Thyroid gland (tissue), 4 donors: ENCODE measurements around the gene PTH1R. TPM values are rescaled to one million over a fixed set of nuclear protein-coding genes. Genes with fewer than 3 reads are reported as not detected.
A peak's percentile ranks its signal among the peaks of the same experiment; 100 is the strongest.

Experiments
- DNase-seq, 2 donors: peaks; one replicate each; pipeline ENCODE4 v3.0.0-alpha.2; 2019
- H3K27ac ChIP-seq, 3 donors: fragments of 200-600 bp; sonication (generic); 1 replicate in 2 of 3; 2 replicates in 1 of 3; pipeline ENCODE4 v1.5.1; 2016 to 2019; ENCODE audit warnings: mild to moderate bottlenecking in 1 of 3, moderate library complexity in 1 of 3
- H3K27me3 ChIP-seq: fragments of 200-600 bp; sonication (generic); one replicate; pipeline ENCODE4 v1.5.1; 2019
- H3K36me3 ChIP-seq, 2 donors: fragments of 200-600 bp; sonication (generic); one replicate each; pipeline ENCODE4 v1.5.1; 2016 to 2019
- H3K4me1 ChIP-seq, 2 donors: fragments of 200-600 bp; sonication (generic); one replicate each; pipeline ENCODE4 v1.5.1; 2017 to 2019
- H3K4me3 ChIP-seq, 3 donors: fragments of 200-600 bp; sonication (generic); replicated peaks in 1 of 3; 1 replicate in 2 of 3; 2 replicates in 1 of 3; pipeline ENCODE4 v1.5.1; 2016; ENCODE audit warnings: mild to moderate bottlenecking in 1 of 3
- H3K9me3 ChIP-seq: fragments of 200-600 bp; sonication (generic); one replicate; pipeline ENCODE4 v1.5.1; 2017
- CTCF ChIP-seq, 6 experiments: fragments of 200-600 bp in 3 of 6; fragments of 450-650 bp in 3 of 6; sonication (generic) in 3 of 6; IDR thresholded peaks; one replicate each; pipeline ENCODE4 v1.5.1; 2016 to 2019; ENCODE audit warnings: antibody characterized with exemption in 6 of 6, mild to moderate bottlenecking in 2 of 6, inconsistent platforms in 1 of 6, moderate library complexity in 1 of 6
- POLR2A ChIP-seq, 2 donors: fragments of 450-650 bp; IDR thresholded peaks; one replicate each; pipeline ENCODE4 v1.6.1; 2017; ENCODE audit warnings: antibody characterized with exemption in 2 of 2, mild to moderate bottlenecking in 2 of 2, moderate library complexity in 1 of 2
- WGBS, 2 donors: methylation state at CpG; one replicate each; pipeline ENCODE4 v1.1.5; 2017; 5-methylcytosine and 5-hydroxymethylcytosine counted together
- intact Hi-C: fragments of 100-400 bp; cut with DNase I; formaldehyde crosslinking; loops from one replicate; pipeline ENCODE4 v1.15.1; 2023
- total RNA-seq, 4 donors: library from RNA; depleted of rRNA; stranded (reverse); fragments of >200 nt; gene quantifications; one replicate each; pipeline ENCODE4 v1.2.3, GENCODE V29; 2016

The PTH1R gene
- total RNA-seq, 4 donors from 2014 or later = 1.2 to 10.6 (median 4.4) TPM

- intact Hi-C loops = no loop called here
- H3K27me3 ChIP-seq = no peaks in the 10 kb centered on the region
- TF ChIP-seq CTCF (IDR thresholded peaks at IDR 0.05) = no peak
- TF ChIP-seq POLR2A (IDR thresholded peaks at IDR 0.05) = no peak
- H3K4me3 ChIP-seq = no peak overlapping the region
- no peaks in the 10 kb centered on the region for H3K9me3 ChIP-seq
- WGBS, 2 donors = 94 to 95% methylated on average over 4 to 6 of the region's 9 CpGs
- DNase-seq = no peak
- peak overlapping the region in 2 of 3 donors; percentile 73 to 84 for H3K27ac ChIP-seq
- peaks cover 6 to 21% of the 10 kb centered on the region in 2 donors for H3K4me1 ChIP-seq
- H3K36me3 ChIP-seq = no peaks in the 10 kb centered on the region
Observed at GRCh38 chr3:46846624-46847542, 30.6 kb upstream of the PTH1R start.

- TF ChIP-seq POLR2A (IDR thresholded peaks at IDR 0.05) (no peak), CTCF (IDR thresholded peaks at IDR 0.05) (no peak)
- Histone ChIP-seq H3K27me3 (no peaks in the 10 kb centered on the region), H3K9me3 (no peaks in the 10 kb centered on the region), H3K27ac (no peak overlapping the region), H3K4me1 (peaks cover 6 to 21% of the 10 kb centered on the region in 2 donors), H3K36me3 (no peaks in the 10 kb centered on the region), H3K4me3 (no peak overlapping the region)
- 94 to 97% methylated on average over 5 of the region's 5 CpGs for WGBS, 2 donors
- intact Hi-C loops = no loop called here
- DNase-seq = no peak
Observed at GRCh38 chr3:46847744-46848143, 29.8 kb upstream of the PTH1R start.

GRCh38 chr3:46848271-46849044, 29.1 kb upstream of the PTH1R start:
- WGBS, 2 donors = 78 to 80% methylated on average over 12 of the region's 12 CpGs
- Histone ChIP-seq H3K4me1 (peaks cover 6 to 21% of the 10 kb centered on the region in 2 donors), H3K9me3 (no peaks in the 10 kb centered on the region), H3K27ac (no peak overlapping the region), H3K36me3 (no peaks in the 10 kb centered on the region), H3K4me3 (no peak overlapping the region), H3K27me3 (no peaks in the 10 kb centered on the region)
- TF ChIP-seq CTCF (IDR thresholded peaks at IDR 0.05) (peak in 2 of 6 experiments; percentile 14 to 24), POLR2A (IDR thresholded peaks at IDR 0.05) (no peak)
- intact Hi-C loops = no loop called here
- DNase-seq = no peak

GRCh38 chr3:46849045-46849631, 28.4 kb upstream of the PTH1R start:
- no peak for DNase-seq
- no peak overlapping the region for H3K27ac ChIP-seq
- intact Hi-C loops = no loop called here
- H3K36me3 ChIP-seq = no peaks in the 10 kb centered on the region
- TF ChIP-seq CTCF (IDR thresholded peaks at IDR 0.05) = no peak
- no peak for TF ChIP-seq POLR2A (IDR thresholded peaks at IDR 0.05)
- WGBS, 2 donors = 88 to 89% methylated on average over 7 of the region's 7 CpGs
- peaks cover 6 to 21% of the 10 kb centered on the region in 2 donors for H3K4me1 ChIP-seq
- H3K4me3 ChIP-seq = no peak overlapping the region
- H3K9me3 ChIP-seq = no peaks in the 10 kb centered on the region
- no peaks in the 10 kb centered on the region for H3K27me3 ChIP-seq
